ENCODE results near the gene PCDH9. TPM values are rescaled to one million over a fixed set of nuclear protein-coding genes. Genes with fewer than 3 reads are reported as not detected.

PCDH9 gene
- total and polyA plus RNA-seq, 10 of the 15 experiments (the other 5 are each of a cell fraction or from before 2014, with no cell fraction given), result 0.02 to 2.3 (median 0.05) TPM; not detected in 1

DNA sequence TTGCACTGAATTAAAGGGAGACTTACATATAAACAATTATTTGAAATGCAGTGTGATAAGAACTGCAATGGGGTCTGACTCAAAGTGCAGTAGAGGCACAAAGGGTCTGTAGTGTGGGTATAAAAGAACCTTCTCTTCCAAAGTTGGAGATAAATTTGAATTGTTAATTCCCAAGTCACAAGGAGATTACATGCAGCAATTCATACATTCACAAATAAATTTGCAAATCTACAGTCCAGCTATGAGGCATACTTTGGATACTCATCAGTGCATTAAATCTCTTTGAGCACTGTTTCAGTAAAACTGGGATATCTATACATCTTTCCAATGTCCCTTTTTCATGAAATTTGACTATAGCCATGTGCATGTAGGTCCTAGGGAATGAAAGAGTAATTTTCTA is 799.4 kb downstream of the PCDH9 start (continued):
- TF ChIP-seq, protein P1, sequence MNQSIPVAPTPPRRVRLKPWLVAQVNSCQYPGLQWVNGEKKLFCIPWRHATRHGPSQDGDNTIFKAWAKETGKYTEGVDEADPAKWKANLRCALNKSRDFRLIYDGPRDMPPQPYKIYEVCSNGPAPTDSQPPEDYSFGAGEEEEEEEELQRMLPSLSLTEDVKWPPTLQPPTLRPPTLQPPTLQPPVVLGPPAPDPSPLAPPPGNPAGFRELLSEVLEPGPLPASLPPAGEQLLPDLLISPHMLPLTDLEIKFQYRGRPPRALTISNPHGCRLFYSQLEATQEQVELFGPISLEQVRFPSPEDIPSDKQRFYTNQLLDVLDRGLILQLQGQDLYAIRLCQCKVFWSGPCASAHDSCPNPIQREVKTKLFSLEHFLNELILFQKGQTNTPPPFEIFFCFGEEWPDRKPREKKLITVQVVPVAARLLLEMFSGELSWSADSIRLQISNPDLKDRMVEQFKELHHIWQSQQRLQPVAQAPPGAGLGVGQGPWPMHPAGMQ (IDR thresholded peaks at IDR 0.05; ENCODE audit: borderline replicate concordance), result no peak
- TF ChIP-seq HDGF (IDR thresholded peaks at IDR 0.05), result no peak
- no peak for TF ChIP-seq HCFC1 (IDR thresholded peaks at IDR 0.05; ENCODE audit: low read length)
- TF ChIP-seq IKZF1 (conservative IDR thresholded peaks at IDR 0.05), result no peak
- TF ChIP-seq, protein P2, sequence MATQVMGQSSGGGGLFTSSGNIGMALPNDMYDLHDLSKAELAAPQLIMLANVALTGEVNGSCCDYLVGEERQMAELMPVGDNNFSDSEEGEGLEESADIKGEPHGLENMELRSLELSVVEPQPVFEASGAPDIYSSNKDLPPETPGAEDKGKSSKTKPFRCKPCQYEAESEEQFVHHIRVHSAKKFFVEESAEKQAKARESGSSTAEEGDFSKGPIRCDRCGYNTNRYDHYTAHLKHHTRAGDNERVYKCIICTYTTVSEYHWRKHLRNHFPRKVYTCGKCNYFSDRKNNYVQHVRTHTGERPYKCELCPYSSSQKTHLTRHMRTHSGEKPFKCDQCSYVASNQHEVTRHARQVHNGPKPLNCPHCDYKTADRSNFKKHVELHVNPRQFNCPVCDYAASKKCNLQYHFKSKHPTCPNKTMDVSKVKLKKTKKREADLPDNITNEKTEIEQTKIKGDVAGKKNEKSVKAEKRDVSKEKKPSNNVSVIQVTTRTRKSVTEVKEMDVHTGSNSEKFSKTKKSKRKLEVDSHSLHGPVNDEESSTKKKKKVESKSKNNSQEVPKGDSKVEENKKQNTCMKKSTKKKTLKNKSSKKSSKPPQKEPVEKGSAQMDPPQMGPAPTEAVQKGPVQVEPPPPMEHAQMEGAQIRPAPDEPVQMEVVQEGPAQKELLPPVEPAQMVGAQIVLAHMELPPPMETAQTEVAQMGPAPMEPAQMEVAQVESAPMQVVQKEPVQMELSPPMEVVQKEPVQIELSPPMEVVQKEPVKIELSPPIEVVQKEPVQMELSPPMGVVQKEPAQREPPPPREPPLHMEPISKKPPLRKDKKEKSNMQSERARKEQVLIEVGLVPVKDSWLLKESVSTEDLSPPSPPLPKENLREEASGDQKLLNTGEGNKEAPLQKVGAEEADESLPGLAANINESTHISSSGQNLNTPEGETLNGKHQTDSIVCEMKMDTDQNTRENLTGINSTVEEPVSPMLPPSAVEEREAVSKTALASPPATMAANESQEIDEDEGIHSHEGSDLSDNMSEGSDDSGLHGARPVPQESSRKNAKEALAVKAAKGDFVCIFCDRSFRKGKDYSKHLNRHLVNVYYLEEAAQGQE (IDR thresholded peaks at IDR 0.05; ENCODE audit: low read depth, low read length), result no peak
- no peak for TF ChIP-seq STAT1 (conservative IDR thresholded peaks at IDR 0.05)
- no peak for TF ChIP-seq ZNF622 (IDR thresholded peaks at IDR 0.05)
- TF ChIP-seq BMI1 (IDR thresholded peaks at IDR 0.05; ENCODE audit: borderline replicate concordance), result no peak
- no peak for TF ChIP-seq GATAD2B (conservative IDR thresholded peaks at IDR 0.05; ENCODE audit: low read depth)
- no peak for TF ChIP-seq BACH1 (IDR thresholded peaks at IDR 0.05; ENCODE audit: borderline replicate concordance)
- TF ChIP-seq, protein P3, sequence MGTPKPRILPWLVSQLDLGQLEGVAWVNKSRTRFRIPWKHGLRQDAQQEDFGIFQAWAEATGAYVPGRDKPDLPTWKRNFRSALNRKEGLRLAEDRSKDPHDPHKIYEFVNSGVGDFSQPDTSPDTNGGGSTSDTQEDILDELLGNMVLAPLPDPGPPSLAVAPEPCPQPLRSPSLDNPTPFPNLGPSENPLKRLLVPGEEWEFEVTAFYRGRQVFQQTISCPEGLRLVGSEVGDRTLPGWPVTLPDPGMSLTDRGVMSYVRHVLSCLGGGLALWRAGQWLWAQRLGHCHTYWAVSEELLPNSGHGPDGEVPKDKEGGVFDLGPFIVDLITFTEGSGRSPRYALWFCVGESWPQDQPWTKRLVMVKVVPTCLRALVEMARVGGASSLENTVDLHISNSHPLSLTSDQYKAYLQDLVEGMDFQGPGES (IDR thresholded peaks at IDR 0.05), result no peak
- TF ChIP-seq TARDBP (IDR thresholded peaks at IDR 0.05; ENCODE audit: borderline replicate concordance), result no peak
- TF ChIP-seq POLR2AphosphoS2 (IDR thresholded peaks at IDR 0.05; ENCODE audit: low read depth, low read length), result no peak
